ENCODE data around the gene GCC1.

Gene GCC1

DNA sequence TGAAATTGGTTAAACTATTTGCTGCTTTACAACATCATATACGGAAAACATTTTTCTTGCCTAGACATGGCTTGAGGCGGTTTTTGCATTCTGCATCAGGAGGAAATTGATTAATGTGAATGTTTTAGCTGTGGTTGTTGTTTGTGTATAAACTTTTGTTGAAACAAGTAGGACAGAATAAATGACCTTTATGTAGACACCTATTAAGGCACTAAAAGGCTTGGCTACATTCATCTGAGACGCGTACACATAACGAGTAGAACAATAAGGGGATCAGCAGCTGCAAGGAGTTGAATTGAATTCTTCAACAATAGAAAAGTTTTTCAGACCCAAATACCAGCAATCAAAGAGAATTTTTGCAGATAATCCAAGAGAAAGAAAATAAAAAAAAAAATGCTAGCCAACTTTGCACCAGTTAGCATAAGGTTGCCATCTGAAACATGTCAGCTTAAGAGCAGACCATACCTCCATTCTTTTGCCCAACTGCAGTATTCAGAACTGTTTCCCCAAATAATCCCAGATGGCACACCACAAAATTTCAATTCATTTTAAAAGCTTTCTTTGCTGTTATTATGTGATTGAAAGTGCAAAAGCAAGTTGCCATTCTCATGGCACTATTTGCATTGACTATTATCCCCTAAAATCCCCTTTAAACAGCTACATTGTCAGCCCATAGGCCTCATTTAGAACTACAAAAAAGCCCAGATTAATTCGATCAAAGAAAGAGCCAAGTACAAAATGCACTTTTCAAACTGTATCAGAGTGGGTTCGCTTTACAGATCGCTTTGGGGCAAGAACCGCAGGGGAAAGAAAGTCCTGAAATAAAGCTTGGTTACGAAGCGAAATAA lies 49.6 kb downstream of the GCC1 start:
- DNase-seq, result no peak

DNA sequence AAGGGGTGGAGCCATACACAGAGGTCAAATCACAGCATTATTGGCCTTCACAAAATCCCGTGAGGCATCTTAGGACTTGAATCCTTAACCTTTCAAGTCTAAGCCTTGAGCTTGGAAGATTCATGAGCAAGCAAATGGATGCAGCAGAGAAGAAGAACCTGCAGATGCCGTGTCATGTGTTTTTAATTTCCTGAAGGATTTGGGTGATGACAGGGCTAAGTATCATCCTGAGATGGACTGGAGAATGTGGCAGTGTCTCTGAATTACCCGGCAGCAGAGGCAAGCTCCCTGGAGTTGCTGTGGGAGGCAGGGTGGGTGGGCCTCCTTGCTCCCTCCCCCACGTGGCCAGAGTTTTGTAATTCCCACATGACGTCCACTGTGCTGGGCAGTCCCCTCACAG lies 50.8 kb downstream of the GCC1 start:
- no peak for DNase-seq

DNA sequence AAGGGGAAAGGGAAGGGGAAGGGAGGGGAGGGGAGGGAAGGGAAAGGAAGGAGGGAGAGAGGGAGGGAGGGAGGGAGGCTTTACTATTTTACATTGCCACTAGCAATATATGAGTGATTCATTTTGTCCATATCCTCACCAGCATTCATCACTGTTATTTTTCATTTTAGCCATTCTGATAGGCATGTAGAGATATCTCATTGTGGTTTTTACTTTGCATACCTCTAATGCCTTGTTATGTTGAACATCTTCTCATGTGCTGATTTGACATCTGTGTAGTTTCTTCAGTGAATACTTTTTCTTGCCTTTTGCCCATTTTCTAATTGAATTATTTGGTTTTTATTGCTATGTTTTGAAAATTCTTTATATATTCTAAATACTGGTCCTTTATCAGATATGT lies 52.7 kb downstream of the GCC1 start:
- DNase-seq, result no peak

DNA sequence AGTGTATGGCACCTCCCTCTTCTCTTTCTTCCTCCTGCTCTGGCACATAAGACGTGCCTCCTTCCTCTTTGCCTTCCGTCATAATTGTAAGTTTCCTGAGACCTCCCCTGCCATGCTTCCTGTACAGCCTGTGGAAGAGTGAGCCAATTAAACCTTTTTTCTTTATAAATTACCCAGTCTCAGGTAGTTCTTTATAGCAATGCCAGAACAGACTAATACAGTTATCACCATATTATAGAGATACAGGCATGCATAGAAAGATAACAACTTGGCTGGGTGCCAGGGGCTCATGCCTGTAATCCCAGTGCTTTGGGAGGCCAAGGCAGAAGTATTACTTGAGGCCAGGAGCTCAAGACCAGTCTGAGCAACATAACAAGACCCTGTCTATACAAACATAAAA lies 53.2 kb downstream of the GCC1 start:
- DNase-seq, result no peak
